ENCODE data around the gene KCNQ1OT1.

- TF ChIP-seq ZFP3 (CRISPR knock-in tag; IDR thresholded peaks at IDR 0.05) (no peak), ZNF8 (CRISPR knock-in tag; IDR thresholded peaks at IDR 0.05) (no peak), ZC3H10 (CRISPR knock-in tag; IDR thresholded peaks at IDR 0.05) (no peak), ISL1 (CRISPR knock-in tag; IDR thresholded peaks at IDR 0.05) (no peak), ZFP30 (CRISPR knock-in tag; IDR thresholded peaks at IDR 0.05) (no peak), ARNTL (CRISPR knock-in tag; IDR thresholded peaks at IDR 0.05; ENCODE audit: borderline replicate concordance, low read depth) (no peak), ESRRG (CRISPR knock-in tag; IDR thresholded peaks at IDR 0.05) (no peak), ZNF70 (CRISPR knock-in tag; IDR thresholded peaks at IDR 0.05) (no peak), BACH2 (CRISPR knock-in tag; IDR thresholded peaks at IDR 0.05; ENCODE audit: borderline replicate concordance) (no peak)
- TF ChIP-seq, protein P1, sequence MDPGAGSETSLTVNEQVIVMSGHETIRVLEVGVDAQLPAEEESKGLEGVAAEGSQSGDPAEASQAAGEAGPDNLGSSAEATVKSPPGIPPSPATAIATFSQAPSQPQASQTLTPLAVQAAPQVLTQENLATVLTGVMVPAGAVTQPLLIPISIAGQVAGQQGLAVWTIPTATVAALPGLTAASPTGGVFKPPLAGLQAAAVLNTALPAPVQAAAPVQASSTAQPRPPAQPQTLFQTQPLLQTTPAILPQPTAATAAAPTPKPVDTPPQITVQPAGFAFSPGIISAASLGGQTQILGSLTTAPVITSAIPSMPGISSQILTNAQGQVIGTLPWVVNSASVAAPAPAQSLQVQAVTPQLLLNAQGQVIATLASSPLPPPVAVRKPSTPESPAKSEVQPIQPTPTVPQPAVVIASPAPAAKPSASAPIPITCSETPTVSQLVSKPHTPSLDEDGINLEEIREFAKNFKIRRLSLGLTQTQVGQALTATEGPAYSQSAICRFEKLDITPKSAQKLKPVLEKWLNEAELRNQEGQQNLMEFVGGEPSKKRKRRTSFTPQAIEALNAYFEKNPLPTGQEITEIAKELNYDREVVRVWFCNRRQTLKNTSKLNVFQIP (CRISPR knock-in tag; IDR thresholded peaks at IDR 0.05; ENCODE audit: borderline replicate concordance, low read depth): no peak
- TF ChIP-seq, protein P2, sequence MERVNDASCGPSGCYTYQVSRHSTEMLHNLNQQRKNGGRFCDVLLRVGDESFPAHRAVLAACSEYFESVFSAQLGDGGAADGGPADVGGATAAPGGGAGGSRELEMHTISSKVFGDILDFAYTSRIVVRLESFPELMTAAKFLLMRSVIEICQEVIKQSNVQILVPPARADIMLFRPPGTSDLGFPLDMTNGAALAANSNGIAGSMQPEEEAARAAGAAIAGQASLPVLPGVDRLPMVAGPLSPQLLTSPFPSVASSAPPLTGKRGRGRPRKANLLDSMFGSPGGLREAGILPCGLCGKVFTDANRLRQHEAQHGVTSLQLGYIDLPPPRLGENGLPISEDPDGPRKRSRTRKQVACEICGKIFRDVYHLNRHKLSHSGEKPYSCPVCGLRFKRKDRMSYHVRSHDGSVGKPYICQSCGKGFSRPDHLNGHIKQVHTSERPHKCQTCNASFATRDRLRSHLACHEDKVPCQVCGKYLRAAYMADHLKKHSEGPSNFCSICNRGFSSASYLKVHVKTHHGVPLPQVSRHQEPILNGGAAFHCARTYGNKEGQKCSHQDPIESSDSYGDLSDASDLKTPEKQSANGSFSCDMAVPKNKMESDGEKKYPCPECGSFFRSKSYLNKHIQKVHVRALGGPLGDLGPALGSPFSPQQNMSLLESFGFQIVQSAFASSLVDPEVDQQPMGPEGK (CRISPR knock-in tag; IDR thresholded peaks at IDR 0.05; ENCODE audit: borderline replicate concordance): no peak
- TF ChIP-seq, protein P3, sequence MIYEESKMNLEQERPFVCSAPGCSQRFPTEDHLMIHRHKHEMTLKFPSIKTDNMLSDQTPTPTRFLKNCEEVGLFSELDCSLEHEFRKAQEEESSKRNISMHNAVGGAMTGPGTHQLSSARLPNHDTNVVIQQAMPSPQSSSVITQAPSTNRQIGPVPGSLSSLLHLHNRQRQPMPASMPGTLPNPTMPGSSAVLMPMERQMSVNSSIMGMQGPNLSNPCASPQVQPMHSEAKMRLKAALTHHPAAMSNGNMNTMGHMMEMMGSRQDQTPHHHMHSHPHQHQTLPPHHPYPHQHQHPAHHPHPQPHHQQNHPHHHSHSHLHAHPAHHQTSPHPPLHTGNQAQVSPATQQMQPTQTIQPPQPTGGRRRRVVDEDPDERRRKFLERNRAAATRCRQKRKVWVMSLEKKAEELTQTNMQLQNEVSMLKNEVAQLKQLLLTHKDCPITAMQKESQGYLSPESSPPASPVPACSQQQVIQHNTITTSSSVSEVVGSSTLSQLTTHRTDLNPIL (CRISPR knock-in tag; IDR thresholded peaks at IDR 0.05; ENCODE audit: low read depth): no peak
Observed at GRCh38 chr11:2709429-2709828, 9.6 kb upstream of the KCNQ1OT1 start.
